DOHH2 (cell line): ENCODE measurements around the gene GSK3B.

Experiments used
- H3F3A ChIP-seq: fragments of 200-600 bp; sonication (generic), shearing (Covaris generic); 2 replicates; pipeline ENCODE4 v1.6.0; 2016; ENCODE audit warnings: antibody characterized with exemption, mild to moderate bottlenecking; ENCODE audit not compliant: control insufficient read depth, insufficient read depth
- H3K27ac ChIP-seq: fragments of 200-600 bp; sonication (generic); 2 replicates; pipeline ENCODE4 v1.5.1; 2014; ENCODE audit warnings: low read depth, mild to moderate bottlenecking, low read length, moderate library complexity
- H3K27me3 ChIP-seq: fragments of 200-600 bp; sonication (generic); 2 replicates; pipeline ENCODE4 v1.6.1; 2014; ENCODE audit warnings: mild to moderate bottlenecking, low read length, mixed read lengths; ENCODE audit not compliant: control insufficient read depth
- H3K36me3 ChIP-seq: fragments of 200-600 bp; sonication (generic); 2 replicates; pipeline ENCODE4 v1.6.1; 2014; ENCODE audit warnings: mild to moderate bottlenecking, low read length, moderate library complexity, mixed read lengths; ENCODE audit not compliant: control insufficient read depth
- H3K4me1 ChIP-seq: fragments of 200-600 bp; sonication (generic); 2 replicates; pipeline ENCODE4 v1.6.1; 2014; ENCODE audit warnings: mild to moderate bottlenecking, low read length, mixed read lengths; ENCODE audit not compliant: control insufficient read depth
- H3K4me2 ChIP-seq: fragments of 200-600 bp; sonication (generic); 2 replicates; pipeline ENCODE4 v1.6.0; 2014; ENCODE audit warnings: mild to moderate bottlenecking, low read length, moderate library complexity
- H3K4me3 ChIP-seq: fragments of 200-600 bp; sonication (generic); 2 replicates; pipeline ENCODE4 v1.5.1; 2014; ENCODE audit warnings: mild to moderate bottlenecking, low read length, mixed read lengths
- H3K79me2 ChIP-seq: fragments of 200-600 bp; sonication (generic); 2 replicates; pipeline ENCODE4 v1.6.1; 2014; ENCODE audit warnings: mild to moderate bottlenecking, low read length, mixed read lengths; ENCODE audit not compliant: control insufficient read depth
- H3K9me2 ChIP-seq: fragments of 200-600 bp; sonication (generic); replicated peaks from 2 replicates; pipeline ENCODE4 v1.6.1; 2014; ENCODE audit warnings: mild to moderate bottlenecking, low read length, mixed read lengths; ENCODE audit not compliant: control insufficient read depth
- H3K9me3 ChIP-seq: fragments of 200-600 bp; sonication (generic); 2 replicates; pipeline ENCODE4 v1.6.1; 2014; ENCODE audit warnings: antibody characterized with exemption, low read length, mixed read lengths; ENCODE audit not compliant: control insufficient read depth, insufficient read depth
- H4K20me1 ChIP-seq: fragments of 200-600 bp; sonication (generic); 2 replicates; pipeline ENCODE4 v1.6.0; 2014; ENCODE audit warnings: low read depth, mild to moderate bottlenecking, antibody characterized with exemption, low read length, moderate library complexity; ENCODE audit not compliant: control insufficient read depth, insufficient read depth
- EZH2phosphoT487 ChIP-seq: fragments of 200-600 bp; sonication (generic); IDR thresholded peaks from 2 replicates; pipeline ENCODE4 v1.6.1; 2017; ENCODE audit warnings: borderline replicate concordance, mild to moderate bottlenecking, antibody characterized with exemption, low read length, moderate library complexity, mixed read lengths
- TF ChIP-seq, protein P1 (sequence below): fragments of 200-600 bp; sonication (generic); IDR thresholded peaks from one replicate; pipeline ENCODE4 v1.5.1; 2014; ENCODE audit warnings: antibody characterized with exemption, mild to moderate bottlenecking, low read depth, low read length; ENCODE audit not compliant: poor library complexity, severe bottlenecking

Gene GSK3B

DNA sequence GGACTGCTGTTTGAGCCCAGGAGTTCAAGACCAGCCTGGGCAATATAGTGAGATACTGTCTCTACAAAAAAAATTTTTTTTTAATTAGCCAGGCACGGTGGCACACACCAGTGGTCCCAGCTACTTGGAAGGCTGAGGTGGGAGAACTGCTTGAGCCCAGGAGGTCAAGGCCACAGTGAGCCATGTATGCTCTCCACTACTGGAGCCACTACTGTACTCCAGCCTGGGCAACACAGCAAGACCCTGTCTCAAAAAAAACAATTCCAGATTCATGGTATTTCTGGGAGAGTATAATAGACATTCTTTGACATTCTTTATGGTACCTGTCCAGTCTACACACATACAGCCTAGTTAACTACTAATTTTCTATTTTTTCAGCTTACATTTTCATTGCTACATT lies 70.1 kb downstream of the GSK3B start:
- no peak for TF ChIP-seq EZH2phosphoT487
- TF ChIP-seq, protein P1, sequence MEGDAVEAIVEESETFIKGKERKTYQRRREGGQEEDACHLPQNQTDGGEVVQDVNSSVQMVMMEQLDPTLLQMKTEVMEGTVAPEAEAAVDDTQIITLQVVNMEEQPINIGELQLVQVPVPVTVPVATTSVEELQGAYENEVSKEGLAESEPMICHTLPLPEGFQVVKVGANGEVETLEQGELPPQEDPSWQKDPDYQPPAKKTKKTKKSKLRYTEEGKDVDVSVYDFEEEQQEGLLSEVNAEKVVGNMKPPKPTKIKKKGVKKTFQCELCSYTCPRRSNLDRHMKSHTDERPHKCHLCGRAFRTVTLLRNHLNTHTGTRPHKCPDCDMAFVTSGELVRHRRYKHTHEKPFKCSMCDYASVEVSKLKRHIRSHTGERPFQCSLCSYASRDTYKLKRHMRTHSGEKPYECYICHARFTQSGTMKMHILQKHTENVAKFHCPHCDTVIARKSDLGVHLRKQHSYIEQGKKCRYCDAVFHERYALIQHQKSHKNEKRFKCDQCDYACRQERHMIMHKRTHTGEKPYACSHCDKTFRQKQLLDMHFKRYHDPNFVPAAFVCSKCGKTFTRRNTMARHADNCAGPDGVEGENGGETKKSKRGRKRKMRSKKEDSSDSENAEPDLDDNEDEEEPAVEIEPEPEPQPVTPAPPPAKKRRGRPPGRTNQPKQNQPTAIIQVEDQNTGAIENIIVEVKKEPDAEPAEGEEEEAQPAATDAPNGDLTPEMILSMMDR: no peak
- no peaks in the 10 kb centered on the region for H3K36me3 ChIP-seq
- peaks cover 7% of the 10 kb centered on the region; the same call in 1 of the 2 replicates for H4K20me1 ChIP-seq
- peaks cover 97% of the 10 kb centered on the region for H3K79me2 ChIP-seq
- no peaks in the 10 kb centered on the region for H3K4me1 ChIP-seq
- H3K9me2 ChIP-seq: no peaks in the 10 kb centered on the region
- H3K27ac ChIP-seq: no peak overlapping the region
- no peaks in the 10 kb centered on the region for H3K9me3 ChIP-seq
- H3F3A ChIP-seq: no peaks in the 10 kb centered on the region
- H3K4me3 ChIP-seq: no peak overlapping the region
- H3K4me2 ChIP-seq: no peak overlapping the region
- no peaks in the 10 kb centered on the region for H3K27me3 ChIP-seq

DNA sequence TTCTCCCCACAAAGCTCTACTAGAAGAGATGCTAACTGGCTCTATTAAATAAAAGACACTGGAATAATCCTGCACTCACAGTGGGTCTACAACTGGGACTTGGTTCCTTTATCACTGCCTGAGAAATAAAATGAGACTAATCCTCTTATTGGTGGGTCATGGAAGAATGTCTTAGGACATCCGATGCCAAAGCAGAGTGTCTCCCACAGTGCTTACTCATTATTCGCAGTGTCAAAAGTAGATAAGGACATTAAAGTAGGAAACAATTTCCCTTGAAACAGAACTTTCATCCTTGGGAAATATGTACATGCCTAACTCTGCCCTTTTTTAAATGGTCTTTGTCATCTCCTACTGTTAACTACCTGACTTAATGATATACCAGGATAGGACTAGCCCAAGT lies 71.5 kb downstream of the GSK3B start:
- Histone ChIP-seq H3K27ac (no peak overlapping the region), H3K9me3 (no peaks in the 10 kb centered on the region), H3K36me3 (no peaks in the 10 kb centered on the region), H4K20me1 (peaks cover 7% of the 10 kb centered on the region), H3K4me2 (no peak overlapping the region), H3K79me2 (peaks cover 96% of the 10 kb centered on the region), H3K4me3 (no peak overlapping the region), H3F3A (no peaks in the 10 kb centered on the region), H3K4me1 (peaks cover 5% of the 10 kb centered on the region; the same call in 1 of the 2 replicates), H3K9me2 (no peaks in the 10 kb centered on the region), H3K27me3 (no peaks in the 10 kb centered on the region)
- no peak for TF ChIP-seq EZH2phosphoT487
- TF ChIP-seq, protein P1: no peak

DNA sequence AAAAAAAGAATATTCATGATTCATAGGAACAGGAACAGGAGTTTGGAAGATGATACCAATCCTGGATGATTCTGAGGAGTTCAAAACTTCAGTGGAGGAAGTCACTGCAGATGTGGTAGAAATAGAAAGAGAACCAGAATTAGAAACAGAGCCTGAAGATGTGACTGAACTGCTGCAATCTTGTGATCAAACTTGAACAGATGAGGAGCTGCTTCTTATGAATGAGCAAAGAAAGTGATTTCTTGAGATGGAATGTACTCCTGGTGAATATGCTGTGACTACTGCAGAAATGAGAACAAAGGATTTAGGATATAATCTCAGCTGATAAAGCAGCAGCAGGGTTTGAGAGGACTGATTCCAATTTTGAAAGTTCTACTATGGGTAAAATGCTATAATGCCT lies 72.7 kb downstream of the GSK3B start:
- Histone ChIP-seq H3K9me2 (no peaks in the 10 kb centered on the region), H3K4me2 (no peak overlapping the region), H3F3A (no peaks in the 10 kb centered on the region), H3K4me1 (peaks cover 6% of the 10 kb centered on the region; the same call in 1 of the 2 replicates), H3K4me3 (no peak overlapping the region), H3K36me3 (no peaks in the 10 kb centered on the region), H3K79me2 (peaks cover 96% of the 10 kb centered on the region), H4K20me1 (peaks cover 7% of the 10 kb centered on the region), H3K27ac (no peak overlapping the region), H3K9me3 (no peaks in the 10 kb centered on the region), H3K27me3 (no peaks in the 10 kb centered on the region)
- TF ChIP-seq, protein P1: no peak
- no peak for TF ChIP-seq EZH2phosphoT487

DNA sequence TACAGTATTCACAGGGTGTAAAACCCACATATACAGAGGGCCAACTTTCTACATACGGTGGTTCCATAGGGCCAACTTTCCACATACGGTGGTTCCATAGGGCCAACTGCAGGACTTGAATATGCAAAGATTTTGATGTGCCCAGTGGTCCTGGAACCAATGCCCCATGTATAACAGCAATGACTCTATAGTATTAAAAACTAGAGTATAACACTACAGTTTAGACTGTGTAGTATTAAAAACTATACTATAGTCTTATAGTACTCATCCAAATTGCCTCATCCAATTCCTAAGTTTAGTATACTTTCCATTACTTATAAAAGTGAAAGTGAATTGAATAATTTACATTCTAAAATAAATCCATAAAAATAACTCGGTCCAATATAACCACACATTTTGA lies 75.9 kb downstream of the GSK3B start:
- no peaks in the 10 kb centered on the region for H3K27me3 ChIP-seq
- H3K27ac ChIP-seq: no peak overlapping the region
- no peak overlapping the region for H3K4me2 ChIP-seq
- H3K9me2 ChIP-seq: no peaks in the 10 kb centered on the region
- H3K36me3 ChIP-seq: no peaks in the 10 kb centered on the region
- TF ChIP-seq, protein P1: no peak
- no peak for TF ChIP-seq EZH2phosphoT487
- no peaks in the 10 kb centered on the region for H3K9me3 ChIP-seq
- H3K4me3 ChIP-seq: no peak overlapping the region
- H3F3A ChIP-seq: no peaks in the 10 kb centered on the region
- peaks cover 94% of the 10 kb centered on the region for H3K79me2 ChIP-seq
- peaks cover 7% of the 10 kb centered on the region for H4K20me1 ChIP-seq
- H3K4me1 ChIP-seq: peaks cover 6% of the 10 kb centered on the region; the same call in 1 of the 2 replicates
